SK-N-SH (cell line): Measurements from ENCODE around the gene ZFP36. TPM values are rescaled to one million over a fixed set of nuclear protein-coding genes. Genes with fewer than 3 reads are reported as not detected.
A peak's percentile ranks its signal among the peaks of the same experiment; 100 is the strongest.

ENCODE experiments used
- CTCF ChIA-PET: fragments of 300-600, 350-600 bp; formaldehyde crosslinking; extraction: SDS; loops from one replicate; lab custom pipeline; 2021; lab: Yijun Ruan, JAX
- POLR2A ChIA-PET: fragments of 350-600 bp; sonication (Branson Sonifier 250); formaldehyde crosslinking; extraction: SDS; loops from one replicate; lab custom pipeline; 2020; ENCODE audit warnings: antibody characterized with exemption, inconsistent platforms; lab: Yijun Ruan, JAX
- DNase-seq: peaks from one replicate; pipeline ENCODE4 v3.0.0; 2012
- H2AFZ ChIP-seq: fragments of 200-600 bp; sonication (generic); 2 replicates; pipeline ENCODE4 v1.8.1; 2016; ENCODE audit warnings: antibody characterized with exemption, mild to moderate bottlenecking, low read depth
- H3F3A ChIP-seq: fragments of 200-600 bp; sonication (generic); replicated peaks from 2 replicates; pipeline ENCODE3; 2016; ENCODE audit warnings: antibody characterized with exemption, mild to moderate bottlenecking; ENCODE audit not compliant: insufficient read depth
- H3K27ac ChIP-seq, 2 experiments: fragments of 200-500 bp in 1 of 2; fragments of 200-600 bp in 1 of 2; sonication (Bioruptor generic) in 1 of 2; sonication (generic), shearing (Covaris generic) in 1 of 2; 2 replicates each; pipeline versions ENCODE4 v1.5.1 to v1.6.1; 2014 to 2016; ENCODE audit warnings: low read depth in 2 of 2, inconsistent platforms in 1 of 2, low read length in 1 of 2, mild to moderate bottlenecking in 1 of 2, mixed read lengths in 1 of 2
- H3K27me3 ChIP-seq: fragments of 200-600 bp; sonication (generic), shearing (Covaris generic); 2 replicates; pipeline ENCODE4 v1.6.1; 2016; ENCODE audit warnings: mixed run types; ENCODE audit not compliant: insufficient read depth
- H3K36me3 ChIP-seq, 2 experiments: fragments of 200-500 bp in 1 of 2; fragments of 200-600 bp in 1 of 2; sonication (Bioruptor generic) in 1 of 2; sonication (generic) in 1 of 2; replicated peaks in 1 of 2; 2 replicates each; pipeline versions ENCODE3 to v1.5.1; 2014 to 2016; ENCODE audit warnings: low read length in 1 of 2, mild to moderate bottlenecking in 1 of 2; ENCODE audit not compliant: insufficient read depth in 2 of 2, control insufficient read depth in 1 of 2
- H3K4me1 ChIP-seq, 2 experiments: fragments of 200-500 bp in 1 of 2; fragments of 200-600 bp in 1 of 2; sonication (Bioruptor generic) in 1 of 2; sonication (generic), shearing (Covaris generic) in 1 of 2; 2 replicates each; pipeline versions ENCODE4 v1.5.1 to v1.6.1; 2014 to 2016; ENCODE audit warnings: low read depth in 1 of 2, low read length in 1 of 2, mixed run types in 1 of 2; ENCODE audit not compliant: insufficient read depth in 2 of 2, control insufficient read depth in 1 of 2
- H3K4me2 ChIP-seq: fragments of 200-600 bp; sonication (generic), shearing (Covaris generic); 2 replicates; pipeline ENCODE4 v1.6.1; 2017; ENCODE audit warnings: mixed run types
- H3K4me3 ChIP-seq, 2 experiments: fragments of 200-500 bp in 1 of 2; fragments of 200-600 bp in 1 of 2; sonication (Bioruptor generic) in 1 of 2; sonication (generic), shearing (Covaris generic) in 1 of 2; 2 replicates each; pipeline versions ENCODE4 v1.5.1 to v1.8.1; 2014 to 2016; ENCODE audit warnings: low read depth in 2 of 2, inconsistent platforms in 1 of 2, low read length in 1 of 2, mild to moderate bottlenecking in 1 of 2, mixed read lengths in 1 of 2, moderate library complexity in 1 of 2
- H3K79me2 ChIP-seq: fragments of 200-600 bp; sonication (generic); 2 replicates; pipeline ENCODE4 v1.8.1; 2017; ENCODE audit warnings: mild to moderate bottlenecking; ENCODE audit not compliant: insufficient read depth
- H3K9ac ChIP-seq: fragments of 200-600 bp; sonication (generic); 2 replicates; pipeline ENCODE4 v1.6.1; 2017; ENCODE audit warnings: mixed run types
- H3K9me2 ChIP-seq: fragments of 200-600 bp; sonication (generic); 2 replicates; pipeline ENCODE4 v1.6.1; 2017; ENCODE audit warnings: mixed run types
- H3K9me3 ChIP-seq: fragments of 200-600 bp; sonication (generic); 2 replicates; pipeline ENCODE4 v1.6.1; 2017; ENCODE audit warnings: mixed run types, mild to moderate bottlenecking, moderate library complexity
- H4K20me1 ChIP-seq: fragments of 200-600 bp; sonication (generic); 2 replicates; pipeline ENCODE4 v1.6.1; 2017; ENCODE audit warnings: mild to moderate bottlenecking, mixed run types; ENCODE audit not compliant: insufficient read depth
- CHD2 ChIP-seq: fragments of 150-350 bp; IDR thresholded peaks from 2 replicates; pipeline ENCODE4 v1.6.1; 2018; ENCODE audit warnings: low read length; ENCODE audit not compliant: partially characterized antibody
- EZH2phosphoT487 ChIP-seq: fragments of 200-600 bp; sonication (generic); IDR thresholded peaks from 2 replicates; pipeline ENCODE4 v1.6.1; 2017; ENCODE audit warnings: low read depth, mixed run types, mild to moderate bottlenecking, antibody characterized with exemption, moderate library complexity, borderline replicate concordance
- GATA2 ChIP-seq: sonication (generic); formaldehyde crosslinking; IDR thresholded peaks from 2 replicates; pipeline ENCODE4 v1.5.0; 2020; ENCODE audit warnings: mild to moderate bottlenecking, missing genetic modification reagents
- JUND ChIP-seq: IDR thresholded peaks from 2 replicates; pipeline ENCODE4 v1.4.0; 2012
- RAD21 ChIP-seq: IDR thresholded peaks from 2 replicates; pipeline ENCODE4 v1.6.1; 2012; ENCODE audit warnings: mild to moderate bottlenecking, low read length
- RCOR1 ChIP-seq: fragments of 150-350 bp; IDR thresholded peaks from 2 replicates; pipeline ENCODE4 v1.6.1; 2017; ENCODE audit warnings: antibody characterized with exemption, low read length
- WGBS: methylation state at CpG from one replicate; pipeline ENCODE4 v1.1.6; 2017; ENCODE audit warnings: low lambda C conversion rate; 5-methylcytosine and 5-hydroxymethylcytosine counted together
- polyA plus RNA-seq, 3 experiments: library from polyadenylated mRNA; depleted of rRNA; stranded (reverse); fragments of >200 nt; gene quantifications; 2 replicates each; pipeline ENCODE4 v1.2.3, GENCODE V29; 2012
- TF ChIP-seq, protein P1 (sequence below): IDR thresholded peaks from 2 replicates; pipeline ENCODE4 v1.6.1; 2012; ENCODE audit warnings: mild to moderate bottlenecking, low read depth, low read length, moderate library complexity
- TF ChIP-seq, protein P2 (sequence below): IDR thresholded peaks from 2 replicates; pipeline ENCODE4 v1.4.0; 2012; ENCODE audit warnings: low read depth

The ZFP36 gene
- polyA plus RNA-seq, 1 of the 3 experiments (the other 2 are of a cell fraction): 49.3 TPM

DNA sequence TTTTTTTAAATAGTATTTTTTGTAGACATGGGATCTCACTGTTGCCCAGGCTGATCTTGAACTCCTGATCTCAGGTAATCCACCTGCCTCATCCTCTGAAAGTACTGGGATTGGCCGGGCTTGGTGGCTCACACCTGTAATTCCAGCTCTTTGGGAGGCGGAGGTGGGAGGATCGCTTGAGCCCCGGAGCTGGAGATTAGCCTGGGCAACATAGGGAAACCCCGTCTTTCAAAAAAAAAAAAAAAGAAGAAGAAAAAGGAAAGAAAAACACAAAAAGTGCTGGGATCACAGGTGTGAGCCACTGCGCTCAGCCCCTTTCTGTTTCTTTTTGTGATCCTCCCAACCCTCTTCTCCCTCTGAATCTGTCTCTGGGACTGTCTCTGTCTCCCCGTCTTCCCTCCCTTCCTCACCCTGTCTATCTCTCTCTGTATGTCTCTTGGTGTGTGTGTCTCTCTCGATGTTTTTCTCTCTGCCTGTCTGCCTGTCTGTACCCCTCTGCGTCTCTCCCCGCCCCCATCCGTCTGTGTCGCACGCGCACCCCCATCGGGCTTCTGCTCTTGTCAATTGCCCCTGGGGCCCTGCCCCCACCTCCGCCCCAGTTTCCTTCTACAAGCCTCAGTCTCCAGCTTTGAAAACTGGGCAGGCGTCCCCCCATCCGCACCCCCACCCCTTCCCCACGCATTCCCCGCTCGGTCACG is 540 bp upstream of the ZFP36 start:
- H3K9me3 ChIP-seq: no peaks in the 10 kb centered on the region
- peak overlapping the region; percentile 39 to 91 for H3K27ac ChIP-seq
- TF ChIP-seq, protein P1, sequence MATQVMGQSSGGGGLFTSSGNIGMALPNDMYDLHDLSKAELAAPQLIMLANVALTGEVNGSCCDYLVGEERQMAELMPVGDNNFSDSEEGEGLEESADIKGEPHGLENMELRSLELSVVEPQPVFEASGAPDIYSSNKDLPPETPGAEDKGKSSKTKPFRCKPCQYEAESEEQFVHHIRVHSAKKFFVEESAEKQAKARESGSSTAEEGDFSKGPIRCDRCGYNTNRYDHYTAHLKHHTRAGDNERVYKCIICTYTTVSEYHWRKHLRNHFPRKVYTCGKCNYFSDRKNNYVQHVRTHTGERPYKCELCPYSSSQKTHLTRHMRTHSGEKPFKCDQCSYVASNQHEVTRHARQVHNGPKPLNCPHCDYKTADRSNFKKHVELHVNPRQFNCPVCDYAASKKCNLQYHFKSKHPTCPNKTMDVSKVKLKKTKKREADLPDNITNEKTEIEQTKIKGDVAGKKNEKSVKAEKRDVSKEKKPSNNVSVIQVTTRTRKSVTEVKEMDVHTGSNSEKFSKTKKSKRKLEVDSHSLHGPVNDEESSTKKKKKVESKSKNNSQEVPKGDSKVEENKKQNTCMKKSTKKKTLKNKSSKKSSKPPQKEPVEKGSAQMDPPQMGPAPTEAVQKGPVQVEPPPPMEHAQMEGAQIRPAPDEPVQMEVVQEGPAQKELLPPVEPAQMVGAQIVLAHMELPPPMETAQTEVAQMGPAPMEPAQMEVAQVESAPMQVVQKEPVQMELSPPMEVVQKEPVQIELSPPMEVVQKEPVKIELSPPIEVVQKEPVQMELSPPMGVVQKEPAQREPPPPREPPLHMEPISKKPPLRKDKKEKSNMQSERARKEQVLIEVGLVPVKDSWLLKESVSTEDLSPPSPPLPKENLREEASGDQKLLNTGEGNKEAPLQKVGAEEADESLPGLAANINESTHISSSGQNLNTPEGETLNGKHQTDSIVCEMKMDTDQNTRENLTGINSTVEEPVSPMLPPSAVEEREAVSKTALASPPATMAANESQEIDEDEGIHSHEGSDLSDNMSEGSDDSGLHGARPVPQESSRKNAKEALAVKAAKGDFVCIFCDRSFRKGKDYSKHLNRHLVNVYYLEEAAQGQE: no peak
- TF ChIP-seq JUND: no peak
- peak; percentile 76 for TF ChIP-seq CHD2
- TF ChIP-seq, protein P2, sequence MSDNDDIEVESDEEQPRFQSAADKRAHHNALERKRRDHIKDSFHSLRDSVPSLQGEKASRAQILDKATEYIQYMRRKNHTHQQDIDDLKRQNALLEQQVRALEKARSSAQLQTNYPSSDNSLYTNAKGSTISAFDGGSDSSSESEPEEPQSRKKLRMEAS: no peak
- 27% methylated on average over 22 of the region's 22 CpGs for WGBS
- ChIA-PET CTCF (interaction anchor here (1.0 to 3.9 kb wide), 2 partner anchors 8 to 126 kb away, joined by 3 to 52 read pairs; partner anchors contain the start of gene EID2B), POLR2A (interaction anchor here (0.9 to 2.5 kb wide), 3 partner anchors 8 to 29 kb away, joined by 3 to 12 read pairs (median 4); partner anchors contain the start of genes MED29, PAF1 and RPS16)
- H4K20me1 ChIP-seq: peaks cover 19% of the 10 kb centered on the region
- H3F3A ChIP-seq: peaks cover 47% of the 10 kb centered on the region
- peaks cover 37 to 39% of the 10 kb centered on the region in 2 experiments; a peak in 3 of 4 replicates for H3K4me1 ChIP-seq
- H3K9me2 ChIP-seq: no peaks in the 10 kb centered on the region
- DNase-seq: no peak
- H3K4me3 ChIP-seq: peak overlapping the region; percentile 82 to 98; a peak in 3 of 4 replicates
- peak overlapping the region; percentile 97 for H3K9ac ChIP-seq
- no peaks in the 10 kb centered on the region for H3K27me3 ChIP-seq
- peaks cover 0 to 7% of the 10 kb centered on the region in 2 experiments for H3K36me3 ChIP-seq
- peaks cover 28% of the 10 kb centered on the region for H3K79me2 ChIP-seq
- peak overlapping the region; percentile 92 for H3K4me2 ChIP-seq
- no peak overlapping the region for H2AFZ ChIP-seq

DNA sequence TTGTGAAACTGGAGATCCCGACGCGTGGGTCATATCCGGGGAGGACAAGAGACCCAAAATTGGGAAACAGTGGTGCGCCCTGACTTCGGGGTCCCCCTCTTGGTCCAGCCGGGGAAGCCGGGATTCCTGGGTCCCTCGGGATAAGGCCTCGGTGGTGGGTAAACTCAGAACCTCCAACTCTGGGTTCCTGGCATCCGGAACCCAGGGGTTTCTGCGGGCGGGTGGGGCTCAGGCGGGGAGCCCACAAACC is 688 bp downstream of the ZFP36 start:
- Histone ChIP-seq H3K79me2 (peaks cover 28% of the 10 kb centered on the region), H3K27me3 (no peaks in the 10 kb centered on the region), H3K4me3 (peak overlapping the region; percentile 82 to 98), H3K9ac (peak overlapping the region; percentile 97), H3K9me2 (no peaks in the 10 kb centered on the region), H3F3A (peaks cover 43% of the 10 kb centered on the region), H3K27ac (peak overlapping the region; percentile 84 to 91), H3K4me2 (peak overlapping the region; percentile 92), H3K9me3 (no peaks in the 10 kb centered on the region), H2AFZ (no peak overlapping the region), H4K20me1 (peaks cover 19% of the 10 kb centered on the region), H3K36me3 (peaks cover 0 to 7% of the 10 kb centered on the region in 2 experiments), H3K4me1 (peaks cover 36% of the 10 kb centered on the region in 2 experiments; a peak in 3 of 4 replicates)
- WGBS: 53% methylated on average over 7 of the region's 14 CpGs
- TF ChIP-seq RCOR1: no peak
- TF ChIP-seq RAD21: no peak
- TF ChIP-seq GATA2 (CRISPR knock-in tag): no peak
- no peak for TF ChIP-seq EZH2phosphoT487
- ChIA-PET POLR2A (interaction anchor here (2.5 kb wide), 1 partner anchor 28 kb away, joined by 12 read pairs; the partner anchor contains the start of gene RPS16), CTCF (interaction anchor here (0.7 to 3.9 kb wide), 3 partner anchors 10 to 67 kb away, joined by 3 to 52 read pairs (median 4); partner anchors contain the start of gene RPS16)
- no peak for DNase-seq
